Astrocyte (in vitro differentiated cells and primary cell): ENCODE results near the gene SPG11. TPM values are rescaled to one million over a fixed set of nuclear protein-coding genes. Genes with fewer than 3 reads are reported as not detected.

Source experiments
- DNase-seq: peaks from one replicate; pipeline ENCODE4 v3.0.0-alpha.2; 2010; ENCODE audit warnings: low read depth
- FAIRE-seq: peaks from 2 replicates; lab custom pipeline; 2011; peaks lifted over from hg19 to GRCh38; lab: Jason Lieb, UNC
- H2AFZ ChIP-seq: 2 replicates; pipeline ENCODE4 v1.6.0; 2012; ENCODE audit warnings: low read depth, low read length, inconsistent platforms
- H3K27ac ChIP-seq: 2 replicates; pipeline ENCODE4 v1.5.1; 2011; ENCODE audit warnings: low read depth, low read length, inconsistent platforms
- H3K27me3 ChIP-seq: 2 replicates; pipeline ENCODE4 v1.6.0; 2011; ENCODE audit warnings: low read length, inconsistent platforms; ENCODE audit not compliant: insufficient read depth
- H3K36me3 ChIP-seq: 2 replicates; pipeline ENCODE4 v1.5.1; 2011; ENCODE audit warnings: low read length, inconsistent platforms; ENCODE audit not compliant: insufficient read depth
- H3K4me1 ChIP-seq: 2 replicates; pipeline ENCODE4 v1.5.1; 2011; ENCODE audit warnings: low read length, inconsistent platforms; ENCODE audit not compliant: insufficient read depth
- H3K4me2 ChIP-seq: 2 replicates; pipeline ENCODE4 v1.6.0; 2012; ENCODE audit warnings: low read length, inconsistent platforms
- H3K4me3 ChIP-seq: 2 replicates; pipeline ENCODE4 v1.5.1; 2011; ENCODE audit warnings: low read depth, mild to moderate bottlenecking, low read length, inconsistent platforms; ENCODE audit not compliant: insufficient read depth
- H3K79me2 ChIP-seq: 2 replicates; pipeline ENCODE4 v1.6.0; 2012; ENCODE audit warnings: mild to moderate bottlenecking, low read length, inconsistent platforms; ENCODE audit not compliant: insufficient read depth
- H3K9ac ChIP-seq: 2 replicates; pipeline ENCODE4 v1.6.0; 2012; ENCODE audit warnings: mild to moderate bottlenecking, low read length, inconsistent platforms
- H3K9me3 ChIP-seq: 2 replicates; pipeline ENCODE4 v1.5.1; 2012; ENCODE audit warnings: low read depth, mild to moderate bottlenecking, low read length, inconsistent platforms; ENCODE audit not compliant: insufficient read depth
- H4K20me1 ChIP-seq: 2 replicates; pipeline ENCODE4 v1.6.0; 2012; ENCODE audit warnings: low read length, inconsistent platforms; ENCODE audit not compliant: insufficient read depth
- H3K27ac Mint-ChIP-seq: one replicate; pipeline ENCODE4 v1.8.0; 2021; ENCODE audit warnings: mild to moderate bottlenecking, mixed read lengths; ENCODE audit not compliant: unreplicated experiment
- H3K27me3 Mint-ChIP-seq: one replicate; pipeline ENCODE4 v1.8.0; 2021; ENCODE audit warnings: low read depth, mixed read lengths; ENCODE audit not compliant: unreplicated experiment
- H3K36me3 Mint-ChIP-seq: one replicate; pipeline ENCODE4 v1.8.0; 2021; ENCODE audit warnings: low read depth, mixed read lengths; ENCODE audit not compliant: unreplicated experiment
- H3K4me1 Mint-ChIP-seq: one replicate; pipeline ENCODE4 v1.8.0; 2021; ENCODE audit warnings: low read depth, mixed read lengths; ENCODE audit not compliant: unreplicated experiment
- H3K4me3 Mint-ChIP-seq: one replicate; pipeline ENCODE4 v1.8.0; 2021; ENCODE audit warnings: mild to moderate bottlenecking, moderate library complexity, mixed read lengths; ENCODE audit not compliant: unreplicated experiment
- H3K9me3 Mint-ChIP-seq: one replicate; pipeline ENCODE4 v1.8.0; 2021; ENCODE audit warnings: mild to moderate bottlenecking, mixed read lengths; ENCODE audit not compliant: unreplicated experiment
- CTCF ChIP-seq: IDR thresholded peaks from 2 replicates; pipeline ENCODE4 v1.5.1; 2011; ENCODE audit warnings: low read depth, mild to moderate bottlenecking, inconsistent platforms, low read length, moderate library complexity; ENCODE audit not compliant: insufficient read depth
- EZH2 ChIP-seq: IDR thresholded peaks from 2 replicates; pipeline ENCODE4 v1.6.1; 2012; ENCODE audit warnings: mild to moderate bottlenecking, low read length, inconsistent platforms; ENCODE audit not compliant: insufficient read depth
- total RNA-seq: library from RNA; stranded (reverse); gene quantifications from 2 replicates; pipeline ENCODE4 v1.2.1, GENCODE V29; 2021

Gene SPG11
- total RNA-seq, 1 donor from 2014 or later: 34.4 TPM

GRCh38 chr15:44698641-44699040 lies 35.2 kb upstream of the SPG11 start:
- Histone ChIP-seq H3K4me1 (no peaks in the 10 kb centered on the region), H3K27ac (no peak overlapping the region), H3K79me2 (no peaks in the 10 kb centered on the region), H3K36me3 (no peaks in the 10 kb centered on the region), H3K9me3 (no peaks in the 10 kb centered on the region), H3K4me3 (no peak overlapping the region), H2AFZ (no peak overlapping the region), H3K9ac (no peak overlapping the region), H4K20me1 (no peaks in the 10 kb centered on the region), H3K4me2 (no peak overlapping the region), H3K27me3 (peaks cover 23% of the 10 kb centered on the region)
- peaks cover 2% of the 10 kb centered on the region for H3K27me3 Mint-ChIP-seq
- TF ChIP-seq EZH2 (no peak), CTCF (no peak)
- H3K4me1 Mint-ChIP-seq: no peaks in the 10 kb centered on the region
- no peak overlapping the region for H3K27ac Mint-ChIP-seq
- H3K9me3 Mint-ChIP-seq: peaks cover 11% of the 10 kb centered on the region
- no peak for FAIRE-seq
- H3K4me3 Mint-ChIP-seq: no peak overlapping the region
- DNase-seq: no peak
- no peaks in the 10 kb centered on the region for H3K36me3 Mint-ChIP-seq

- DNase-seq: no peak
- Histone ChIP-seq H3K9me3 (no peaks in the 10 kb centered on the region), H4K20me1 (no peaks in the 10 kb centered on the region), H3K27me3 (peaks cover 26% of the 10 kb centered on the region), H3K9ac (no peak overlapping the region), H3K27ac (no peak overlapping the region), H3K79me2 (no peaks in the 10 kb centered on the region), H3K4me1 (no peaks in the 10 kb centered on the region), H2AFZ (no peak overlapping the region), H3K4me2 (no peak overlapping the region), H3K36me3 (no peaks in the 10 kb centered on the region), H3K4me3 (no peak overlapping the region)
- H3K4me3 Mint-ChIP-seq: no peak overlapping the region
- H3K4me1 Mint-ChIP-seq: no peaks in the 10 kb centered on the region
- H3K27ac Mint-ChIP-seq: no peak overlapping the region
- peaks cover 2% of the 10 kb centered on the region for H3K27me3 Mint-ChIP-seq
- peaks cover 9% of the 10 kb centered on the region for H3K9me3 Mint-ChIP-seq
- FAIRE-seq: no peak
- TF ChIP-seq EZH2: no peak
- no peak for TF ChIP-seq CTCF
- H3K36me3 Mint-ChIP-seq: no peaks in the 10 kb centered on the region
Measured at GRCh38 chr15:44697014-44697413, 33.6 kb upstream of the SPG11 start.

GRCh38 chr15:44695294-44695693 lies 31.8 kb upstream of the SPG11 start:
- no peaks in the 10 kb centered on the region for H3K4me1 ChIP-seq
- H3K9me3 ChIP-seq: no peaks in the 10 kb centered on the region
- H3K36me3 Mint-ChIP-seq: no peaks in the 10 kb centered on the region
- no peak overlapping the region for H3K9ac ChIP-seq
- DNase-seq: no peak
- H3K79me2 ChIP-seq: no peaks in the 10 kb centered on the region
- peaks cover 26% of the 10 kb centered on the region for H3K27me3 ChIP-seq
- no peak overlapping the region for H2AFZ ChIP-seq
- no peak for FAIRE-seq
- no peaks in the 10 kb centered on the region for H3K4me1 Mint-ChIP-seq
- no peaks in the 10 kb centered on the region for H3K36me3 ChIP-seq
- H3K27ac ChIP-seq: no peak overlapping the region
- peaks cover 3% of the 10 kb centered on the region for H3K9me3 Mint-ChIP-seq
- peaks cover 2% of the 10 kb centered on the region for H3K27me3 Mint-ChIP-seq
- no peak overlapping the region for H3K4me3 ChIP-seq
- H3K4me2 ChIP-seq: no peak overlapping the region
- H3K27ac Mint-ChIP-seq: no peak overlapping the region
- no peak overlapping the region for H3K4me3 Mint-ChIP-seq
- TF ChIP-seq EZH2 (no peak), CTCF (no peak)
- no peaks in the 10 kb centered on the region for H4K20me1 ChIP-seq
